GM12878 (cell line): ENCODE results near the gene CD300E.

Experiments used
- CBFB ChIP-seq: IDR thresholded peaks from 2 replicates; pipeline ENCODE4 v1.6.1; 2016; ENCODE audit warnings: antibody characterized with exemption, low read depth
- CHD1 ChIP-seq: IDR thresholded peaks from 2 replicates; pipeline ENCODE4 v1.6.1; 2012; ENCODE audit warnings: low read depth, low read length, improper control_type of control experiment
- CREB1 ChIP-seq: IDR thresholded peaks from 2 replicates; pipeline ENCODE4 v1.6.1; 2012; ENCODE audit warnings: low read depth, mild to moderate bottlenecking, inconsistent platforms
- EGR1 ChIP-seq, 2 experiments: IDR thresholded peaks; 1 replicate in 1 of 2; 2 replicates in 1 of 2; pipeline ENCODE4 v1.6.1; 2011 to 2012; ENCODE audit warnings: low read depth in 2 of 2, low read length in 2 of 2, borderline replicate concordance in 1 of 2, mild to moderate bottlenecking in 1 of 2, moderate library complexity in 1 of 2
- ETV6 ChIP-seq, 2 experiments: fragments of 450-650 bp in 1 of 2; IDR thresholded peaks in 1 of 2; conservative IDR thresholded peaks in 1 of 2; 2 replicates each; pipeline ENCODE4 v1.6.1; 2014; ENCODE audit warnings: antibody characterized with exemption in 1 of 2, borderline replicate concordance in 1 of 2, low read depth in 1 of 2, mild to moderate bottlenecking in 1 of 2, moderate library complexity in 1 of 2
- HCFC1 ChIP-seq: fragments of 150-350 bp; IDR thresholded peaks from 2 replicates; pipeline ENCODE4 v1.6.1; 2014; ENCODE audit warnings: low read length
- KDM1A ChIP-seq: fragments of 200-600 bp; sonication (generic); IDR thresholded peaks from 2 replicates; pipeline ENCODE4 v1.6.1; 2016; ENCODE audit warnings: borderline replicate concordance
- KLF5 ChIP-seq: fragments of 450-650 bp; IDR thresholded peaks from 2 replicates; pipeline ENCODE4 v1.6.1; 2014; ENCODE audit warnings: mild to moderate bottlenecking; ENCODE audit not compliant: partially characterized antibody
- POLR2AphosphoS2 ChIP-seq: IDR thresholded peaks from 2 replicates; pipeline ENCODE4 v1.6.1; 2011; ENCODE audit warnings: low read depth, mild to moderate bottlenecking, low read length, improper control_type of control experiment, moderate library complexity
- POLR2AphosphoS5 ChIP-seq: IDR thresholded peaks from 2 replicates; pipeline ENCODE4 v1.6.1; 2011; ENCODE audit warnings: mild to moderate bottlenecking, low read length, inconsistent platforms
- RAD51 ChIP-seq: fragments of 450-650 bp; IDR thresholded peaks from 2 replicates; pipeline ENCODE4 v1.6.1; 2016; ENCODE audit warnings: moderate library complexity, mild to moderate bottlenecking, inconsistent platforms
- TF ChIP-seq, protein P1 (sequence below), 3 experiments: IDR thresholded peaks in 2 of 3; conservative IDR thresholded peaks in 1 of 3; 2 replicates each; pipeline ENCODE4 v1.5.1; 2011; ENCODE audit warnings: low read depth in 3 of 3, low read length in 3 of 3, mild to moderate bottlenecking in 3 of 3, control low read depth in 2 of 3, moderate library complexity in 2 of 3, inconsistent platforms in 1 of 3, mixed read lengths in 1 of 3; ENCODE audit not compliant: control insufficient read depth in 2 of 3, insufficient read depth in 1 of 3; ENCODE audit errors: extremely low read depth in 1 of 3

DNA sequence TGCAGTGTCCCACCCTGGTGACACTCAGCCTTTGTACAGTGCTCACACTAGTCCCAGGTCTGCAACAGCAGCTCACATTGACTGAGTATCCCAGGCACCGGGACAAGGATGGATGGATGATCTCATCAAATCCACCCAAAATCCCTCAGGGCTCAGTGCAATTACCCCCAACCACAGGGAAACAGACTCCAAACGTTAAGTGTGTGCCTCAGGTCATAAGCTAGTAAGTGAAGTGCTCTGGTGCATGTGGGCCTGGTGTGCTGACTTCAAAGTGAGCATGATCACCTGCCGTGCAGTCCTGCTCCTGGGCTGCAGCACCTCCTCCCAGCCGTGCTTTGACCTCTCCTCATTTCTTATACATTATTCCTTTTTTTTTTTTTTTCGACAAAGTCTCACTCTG is 31.2 kb upstream of the CD300E start:
- TF ChIP-seq KLF5 (no peak), CBFB (no peak), RAD51 (no peak), EGR1 (IDR thresholded peaks at IDR 0.05; ENCODE audit: borderline replicate concordance in 1 of 2, low read depth in 2 of 2, low read length in 2 of 2) (no peak), POLR2AphosphoS2 (no peak), POLR2AphosphoS5 (no peak), CREB1 (no peak), HCFC1 (no peak), ETV6 (conservative IDR thresholded peaks at IDR 0.05 in 1 of 2, IDR thresholded peaks at IDR 0.05 in 1 of 2; ENCODE audit: borderline replicate concordance in 1 of 2, low read depth in 1 of 2) (no peak), CHD1 (no peak), KDM1A (no peak)
- TF ChIP-seq, protein P1, sequence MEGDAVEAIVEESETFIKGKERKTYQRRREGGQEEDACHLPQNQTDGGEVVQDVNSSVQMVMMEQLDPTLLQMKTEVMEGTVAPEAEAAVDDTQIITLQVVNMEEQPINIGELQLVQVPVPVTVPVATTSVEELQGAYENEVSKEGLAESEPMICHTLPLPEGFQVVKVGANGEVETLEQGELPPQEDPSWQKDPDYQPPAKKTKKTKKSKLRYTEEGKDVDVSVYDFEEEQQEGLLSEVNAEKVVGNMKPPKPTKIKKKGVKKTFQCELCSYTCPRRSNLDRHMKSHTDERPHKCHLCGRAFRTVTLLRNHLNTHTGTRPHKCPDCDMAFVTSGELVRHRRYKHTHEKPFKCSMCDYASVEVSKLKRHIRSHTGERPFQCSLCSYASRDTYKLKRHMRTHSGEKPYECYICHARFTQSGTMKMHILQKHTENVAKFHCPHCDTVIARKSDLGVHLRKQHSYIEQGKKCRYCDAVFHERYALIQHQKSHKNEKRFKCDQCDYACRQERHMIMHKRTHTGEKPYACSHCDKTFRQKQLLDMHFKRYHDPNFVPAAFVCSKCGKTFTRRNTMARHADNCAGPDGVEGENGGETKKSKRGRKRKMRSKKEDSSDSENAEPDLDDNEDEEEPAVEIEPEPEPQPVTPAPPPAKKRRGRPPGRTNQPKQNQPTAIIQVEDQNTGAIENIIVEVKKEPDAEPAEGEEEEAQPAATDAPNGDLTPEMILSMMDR (IDR thresholded peaks at IDR 0.05 in 2 of 3, conservative IDR thresholded peaks at IDR 0.05 in 1 of 3; ENCODE audit: control insufficient read depth in 2 of 3, extremely low read depth in 1 of 3, insufficient read depth in 1 of 3, low read depth in 3 of 3, low read length in 3 of 3), result no peak
